Mucosa of descending colon (tissue), 3 donors: ENCODE data around the gene SCIN. TPM values are rescaled to one million over a fixed set of nuclear protein-coding genes. Genes with fewer than 3 reads are reported as not detected.
A peak's percentile ranks its signal among the peaks of the same experiment; 100 is the strongest.

Source experiments
- ATAC-seq: fragments of 200-7000 bp; cut with Tn5 transposase; one replicate; pipeline ENCODE4 v1.9.1; 2020; ENCODE audit warnings: mild to moderate bottlenecking, moderate library complexity
- DNase-seq, 3 donors: peaks; one replicate each; pipeline ENCODE4 v3.0.0-alpha.2; 2020
- H3K36me3 ChIP-seq: fragments of 200-600 bp; one replicate; pipeline ENCODE4 v1.8.0; 2021; ENCODE audit warnings: low read depth, mild to moderate bottlenecking
- H3K4me1 ChIP-seq: fragments of 200-600 bp; one replicate; pipeline ENCODE4 v1.8.0; 2021; ENCODE audit warnings: low read depth, mild to moderate bottlenecking
- H3K4me3 ChIP-seq: fragments of 200-600 bp; one replicate; pipeline ENCODE4 v1.8.0; 2021; ENCODE audit warnings: mild to moderate bottlenecking
- H3K9me3 ChIP-seq: fragments of 200-600 bp; one replicate; pipeline ENCODE4 v1.8.0; 2021; ENCODE audit warnings: mild to moderate bottlenecking
- intact Hi-C, 2 donors: fragments of 100-400 bp; cut with DNase I in 1 of 2; cut with micrococcal nuclease in 1 of 2; formaldehyde crosslinking; loops; one replicate each; pipeline versions ENCODE4 v1.11.0 to v1.11.1; 2022; cut with DNase I, micrococcal nuclease
- total RNA-seq, 3 donors: library from RNA; stranded (reverse); fragmentation: NEBNext Ultra II Directional in 2 of 3; extraction: Animal tissue kit (Norgen Biotek cat#: 25700) in 2 of 3; gene quantifications; one replicate each; pipeline versions ENCODE4 v1.2.1 to v1.2.4, GENCODE V29; 2021 to 2023
- TF ChIP-seq, protein P1 (sequence below): fragments of 200-600 bp; IDR thresholded peaks from one replicate; pipeline ENCODE4 v1.8.0; 2022; ENCODE audit warnings: antibody characterized with exemption, mild to moderate bottlenecking
- donor health status: DM: no; HTN: no; CAD: no; lungs with moderate emphysema.
- donor health status: DM: no; HTN: no; CAD: no.
- donor health status: DM: no; HTN: yes; CAD: no.

SCIN gene
- total RNA-seq, 3 donors from 2014 or later = 25.1 to 86.6 (median 77.1) TPM

DNA sequence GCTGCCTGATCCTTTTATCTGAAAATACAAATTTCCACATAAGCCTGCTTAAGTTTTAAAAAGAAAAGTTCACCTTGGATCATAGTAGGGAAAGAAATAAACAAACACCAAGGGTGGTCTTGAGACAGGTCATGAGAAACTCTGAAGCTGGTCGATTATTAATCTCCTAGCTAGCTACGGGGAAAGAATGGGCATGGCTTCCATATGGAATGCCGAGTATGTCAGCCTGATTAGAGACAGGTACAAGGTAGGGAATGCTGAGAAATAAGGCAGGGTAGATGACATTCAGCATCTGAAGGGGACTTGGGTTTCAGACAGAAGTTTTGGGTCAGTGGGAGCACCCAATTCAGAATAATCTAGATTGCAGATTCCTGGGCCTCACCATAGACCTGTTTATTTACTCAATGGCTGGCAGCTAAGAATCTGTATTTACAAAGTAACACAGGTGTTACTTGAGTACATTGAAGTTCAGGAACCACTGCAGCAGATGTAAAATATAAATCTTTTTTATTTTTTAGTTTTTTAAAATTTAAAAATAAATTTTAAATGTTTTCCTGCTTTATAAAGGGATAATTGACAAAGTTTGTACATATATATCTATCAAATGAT is 49.0 kb downstream of the SCIN start:
- no peak for ATAC-seq

DNA sequence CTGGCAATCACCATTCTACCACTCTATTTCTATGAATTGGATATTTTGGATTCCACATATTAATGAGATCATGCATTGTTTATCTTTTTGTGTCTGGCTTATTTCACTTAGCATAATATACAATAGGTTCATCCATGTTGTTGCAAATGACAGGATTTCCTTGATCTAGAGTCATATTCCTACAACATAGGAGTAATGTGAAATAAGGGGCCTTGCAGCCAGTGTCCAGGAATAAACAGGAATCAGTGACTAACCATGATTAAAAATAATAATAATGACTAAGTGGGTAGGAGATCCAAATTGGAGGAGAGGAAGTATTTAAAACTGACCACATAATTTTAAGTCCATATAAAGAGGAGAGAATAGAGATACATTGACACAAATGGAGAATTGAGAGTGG is 49.9 kb downstream of the SCIN start:
- Histone ChIP-seq H3K4me3 (no peak overlapping the region), H3K9me3 (no peaks in the 10 kb centered on the region), H3K4me1 (no peaks in the 10 kb centered on the region), H3K36me3 (no peaks in the 10 kb centered on the region)
- TF ChIP-seq, protein P1, sequence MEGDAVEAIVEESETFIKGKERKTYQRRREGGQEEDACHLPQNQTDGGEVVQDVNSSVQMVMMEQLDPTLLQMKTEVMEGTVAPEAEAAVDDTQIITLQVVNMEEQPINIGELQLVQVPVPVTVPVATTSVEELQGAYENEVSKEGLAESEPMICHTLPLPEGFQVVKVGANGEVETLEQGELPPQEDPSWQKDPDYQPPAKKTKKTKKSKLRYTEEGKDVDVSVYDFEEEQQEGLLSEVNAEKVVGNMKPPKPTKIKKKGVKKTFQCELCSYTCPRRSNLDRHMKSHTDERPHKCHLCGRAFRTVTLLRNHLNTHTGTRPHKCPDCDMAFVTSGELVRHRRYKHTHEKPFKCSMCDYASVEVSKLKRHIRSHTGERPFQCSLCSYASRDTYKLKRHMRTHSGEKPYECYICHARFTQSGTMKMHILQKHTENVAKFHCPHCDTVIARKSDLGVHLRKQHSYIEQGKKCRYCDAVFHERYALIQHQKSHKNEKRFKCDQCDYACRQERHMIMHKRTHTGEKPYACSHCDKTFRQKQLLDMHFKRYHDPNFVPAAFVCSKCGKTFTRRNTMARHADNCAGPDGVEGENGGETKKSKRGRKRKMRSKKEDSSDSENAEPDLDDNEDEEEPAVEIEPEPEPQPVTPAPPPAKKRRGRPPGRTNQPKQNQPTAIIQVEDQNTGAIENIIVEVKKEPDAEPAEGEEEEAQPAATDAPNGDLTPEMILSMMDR = no peak
- ATAC-seq (no peak), DNase-seq (no peak)
- intact Hi-C loops = loop anchor here in 1 of 2 donors (5.0 kb wide), 2 partner anchors 93 to 642 kb away; no protein-coding TSS in a partner anchor

More for the DNA sequence above, 49.0 kb downstream of the SCIN start:
- TF ChIP-seq, protein P1 = no peak
- no peaks in the 10 kb centered on the region for H3K9me3 ChIP-seq
- H3K36me3 ChIP-seq = no peaks in the 10 kb centered on the region
- no peaks in the 10 kb centered on the region for H3K4me1 ChIP-seq
- DNase-seq = no peak
- intact Hi-C loops = loop anchor here in 1 of 2 donors (5.0 kb wide), 2 partner anchors 92 to 643 kb away; no protein-coding TSS in a partner anchor
- H3K4me3 ChIP-seq = no peak overlapping the region

DNA sequence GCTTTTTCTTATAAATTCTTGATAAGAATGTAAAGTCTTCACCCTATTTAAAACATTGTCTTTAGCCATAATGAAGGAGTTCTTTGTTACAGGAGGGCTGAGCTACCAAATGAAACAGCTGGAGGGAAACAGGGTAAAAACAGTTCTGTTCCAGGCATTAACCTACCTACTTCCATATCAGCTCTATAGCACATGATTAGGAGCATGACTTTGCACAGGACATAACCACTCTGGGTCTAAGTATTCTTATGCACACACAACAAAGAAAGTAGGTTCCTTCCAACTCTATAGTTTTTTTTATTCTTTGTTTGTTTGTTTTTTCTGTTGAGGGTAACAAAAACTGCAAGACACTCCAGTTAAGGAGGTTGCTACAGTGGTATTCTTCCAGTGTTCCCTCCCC is 52.7 kb downstream of the SCIN start:
- Histone ChIP-seq H3K4me1 (no peaks in the 10 kb centered on the region), H3K36me3 (no peaks in the 10 kb centered on the region), H3K4me3 (no peak overlapping the region), H3K9me3 (no peaks in the 10 kb centered on the region)
- DNase-seq (no peak), ATAC-seq (no peak)
- TF ChIP-seq, protein P1 = no peak
- intact Hi-C loops = loop anchor here in 1 of 2 donors (5.0 kb wide), 2 partner anchors 96 to 639 kb away; no protein-coding TSS in a partner anchor

DNA sequence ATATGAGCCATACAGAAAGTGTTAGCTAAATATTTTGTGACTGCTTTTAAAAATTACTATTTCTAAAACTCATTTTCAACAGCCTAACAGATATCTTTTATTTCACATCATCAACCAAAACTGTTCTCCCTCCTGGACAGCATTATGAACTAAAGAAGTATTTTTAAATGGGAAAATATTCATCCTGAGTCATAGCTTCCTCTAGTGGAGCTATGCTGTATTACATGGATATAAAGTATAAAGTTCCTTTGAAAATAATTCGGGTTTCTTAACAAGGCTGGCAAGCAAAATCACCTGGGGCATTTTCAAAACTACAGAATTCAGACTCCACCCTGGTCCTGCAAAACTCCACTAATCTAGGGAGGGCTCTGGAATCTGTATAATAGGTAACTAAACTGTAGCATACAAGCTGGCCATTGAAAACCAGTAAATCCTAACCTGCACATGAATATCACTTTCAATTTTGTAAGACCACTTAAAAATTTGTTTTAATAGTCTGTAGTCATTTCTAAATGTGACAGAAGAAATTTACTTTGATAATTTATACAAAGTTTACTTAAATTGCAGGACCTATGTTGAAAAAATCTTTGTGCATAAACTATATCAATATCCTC is 53.5 kb downstream of the SCIN start:
- TF ChIP-seq, protein P1 = peak; percentile 49
- H3K4me3 ChIP-seq = no peak overlapping the region
- ATAC-seq (peak; percentile 59), DNase-seq (no peak)
- no peaks in the 10 kb centered on the region for H3K4me1 ChIP-seq
- H3K9me3 ChIP-seq = no peaks in the 10 kb centered on the region
- intact Hi-C loops = loop anchor here in 1 of 2 donors (5.0 kb wide), 2 partner anchors 97 to 638 kb away; no protein-coding TSS in a partner anchor
- H3K36me3 ChIP-seq = no peaks in the 10 kb centered on the region

DNA sequence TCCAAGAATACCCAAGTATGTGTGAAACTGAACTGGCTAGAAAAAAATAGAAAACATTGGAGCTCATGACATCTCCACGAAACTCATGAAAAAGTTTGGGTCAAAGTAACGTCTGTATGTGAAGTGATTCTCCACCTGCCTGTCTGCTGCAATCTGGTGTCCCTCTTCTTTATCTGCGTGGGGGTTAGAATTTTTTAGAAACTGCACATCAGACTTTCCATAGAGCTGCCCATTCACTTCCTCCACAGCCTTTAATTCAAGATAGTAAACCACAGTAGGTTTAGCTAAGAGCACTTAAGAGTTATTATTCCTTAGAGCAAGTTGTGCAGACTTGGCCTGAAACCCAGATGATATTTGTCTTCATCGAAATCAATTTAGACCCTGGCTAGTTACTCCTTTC is 55.3 kb downstream of the SCIN start:
- Histone ChIP-seq H3K36me3 (no peaks in the 10 kb centered on the region), H3K9me3 (no peaks in the 10 kb centered on the region), H3K4me3 (no peak overlapping the region), H3K4me1 (no peaks in the 10 kb centered on the region)
- ATAC-seq (no peak), DNase-seq (no peak)
- TF ChIP-seq, protein P1 = no peak
- intact Hi-C loops = no loop called here
